Hepatocyte (in vitro differentiated cells): Measurements from ENCODE around the gene BPIFB2. TPM values are rescaled to one million over a fixed set of nuclear protein-coding genes. Genes with fewer than 3 reads are reported as not detected.

ENCODE experiments used
- DNase-seq: peaks from one replicate; pipeline ENCODE4 v3.0.0-alpha.2; 2016; ENCODE audit warnings: low spot score
- H2AFZ ChIP-seq: fragments of 200-600 bp; sonication (generic); 2 replicates; pipeline ENCODE4 v1.6.0; 2016; ENCODE audit warnings: antibody characterized with exemption, mild to moderate bottlenecking
- H3K27ac ChIP-seq: fragments of 200-600 bp; sonication (generic); 2 replicates; pipeline ENCODE4 v1.5.1; 2016; ENCODE audit warnings: mild to moderate bottlenecking
- H3K27me3 ChIP-seq: fragments of 200-600 bp; sonication (generic); 2 replicates; pipeline ENCODE4 v1.6.1; 2016
- H3K36me3 ChIP-seq: fragments of 200-600 bp; sonication (generic); replicated peaks from 2 replicates; pipeline ENCODE4 v1.5.1; 2016; ENCODE audit warnings: low read depth; ENCODE audit not compliant: insufficient read depth
- H3K4me1 ChIP-seq: fragments of 200-600 bp; sonication (generic); 2 replicates; pipeline ENCODE4 v1.5.1; 2016; ENCODE audit warnings: mild to moderate bottlenecking, moderate library complexity; ENCODE audit not compliant: insufficient read depth
- H3K4me2 ChIP-seq: fragments of 200-600 bp; sonication (generic); 2 replicates; pipeline ENCODE4 v1.6.0; 2016
- H3K4me3 ChIP-seq: fragments of 200-600 bp; sonication (generic); 2 replicates; pipeline ENCODE4 v1.5.1; 2016; ENCODE audit warnings: mild to moderate bottlenecking
- H3K79me2 ChIP-seq: fragments of 200-600 bp; sonication (generic); 2 replicates; pipeline ENCODE4 v1.6.0; 2017; ENCODE audit warnings: mild to moderate bottlenecking
- H3K9me2 ChIP-seq: fragments of 200-600 bp; sonication (generic); replicated peaks from 2 replicates; pipeline ENCODE4 v1.6.0; 2017; ENCODE audit warnings: mild to moderate bottlenecking; ENCODE audit not compliant: insufficient read depth
- H3K9me3 ChIP-seq: fragments of 200-600 bp; sonication (generic); 2 replicates; pipeline ENCODE4 v1.5.1; 2016; ENCODE audit warnings: low read depth, mild to moderate bottlenecking
- H4K20me1 ChIP-seq: fragments of 200-600 bp; sonication (generic); 2 replicates; pipeline ENCODE4 v1.6.0; 2016; ENCODE audit warnings: mild to moderate bottlenecking; ENCODE audit not compliant: insufficient read depth, poor library complexity, severe bottlenecking
- EZH2 ChIP-seq: fragments of 200-600 bp; sonication (generic); IDR thresholded peaks from 2 replicates; pipeline ENCODE4 v1.6.1; 2016; ENCODE audit warnings: antibody characterized with exemption, mild to moderate bottlenecking, borderline replicate concordance
- EZH2phosphoT487 ChIP-seq: fragments of 200-600 bp; sonication (generic); IDR thresholded peaks from one replicate; pipeline ENCODE4 v1.6.1; 2018; ENCODE audit warnings: antibody characterized with exemption, mild to moderate bottlenecking, low read depth, moderate library complexity; ENCODE audit not compliant: unreplicated experiment, severe bottlenecking
- WGBS: methylation state at CpG from one replicate; pipeline ENCODE4 v1.1.6; 2016; ENCODE audit warnings: low lambda C conversion rate; ENCODE audit errors: missing lambda C conversion rate; 5-methylcytosine and 5-hydroxymethylcytosine counted together
- polyA plus RNA-seq: library from polyadenylated mRNA; unstranded; fragments of >200 nt; fragmentation: Nextera tagmentation; extraction: Ambion mirVana; gene quantifications from 2 replicates; pipeline ENCODE4 v1.2.1, GENCODE V29; 2016
- total RNA-seq: library from RNA; depleted of rRNA; stranded (reverse); fragments of >200 nt; gene quantifications from 2 replicates; pipeline ENCODE4 v1.2.3, GENCODE V29; 2014
- TF ChIP-seq, protein P1 (sequence below): fragments of 200-600 bp; sonication (generic); IDR thresholded peaks from 2 replicates; pipeline ENCODE4 v1.5.1; 2016; ENCODE audit warnings: antibody characterized with exemption, mild to moderate bottlenecking; ENCODE audit not compliant: poor library complexity

The BPIFB2 gene
- total and polyA plus RNA-seq, 2 experiments from 2014 or later: 0.30 to 0.70 TPM

DNA sequence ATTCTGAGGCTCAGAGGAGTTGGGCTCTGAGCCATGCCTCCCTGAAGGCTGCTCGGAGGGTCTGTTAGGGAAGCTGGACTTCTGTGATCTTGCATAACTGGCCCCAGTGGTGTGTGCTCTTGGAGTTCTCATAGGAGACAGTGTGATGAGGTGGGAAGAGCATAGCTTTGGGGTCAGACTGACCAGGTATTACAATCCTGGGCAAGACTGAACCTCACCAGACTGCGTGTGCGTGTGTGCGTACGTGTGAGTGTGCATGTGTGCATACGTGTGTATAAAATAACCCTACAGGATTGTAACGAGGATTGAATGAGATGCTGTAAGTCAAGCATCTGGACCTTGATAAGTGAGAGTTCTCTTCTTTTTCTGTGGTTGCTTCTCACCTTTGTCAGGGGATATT is 10.0 kb downstream of the BPIFB2 start:
- H3K27ac ChIP-seq: no peak overlapping the region
- DNase-seq: no peak
- TF ChIP-seq EZH2phosphoT487: no peak
- TF ChIP-seq, protein P1, sequence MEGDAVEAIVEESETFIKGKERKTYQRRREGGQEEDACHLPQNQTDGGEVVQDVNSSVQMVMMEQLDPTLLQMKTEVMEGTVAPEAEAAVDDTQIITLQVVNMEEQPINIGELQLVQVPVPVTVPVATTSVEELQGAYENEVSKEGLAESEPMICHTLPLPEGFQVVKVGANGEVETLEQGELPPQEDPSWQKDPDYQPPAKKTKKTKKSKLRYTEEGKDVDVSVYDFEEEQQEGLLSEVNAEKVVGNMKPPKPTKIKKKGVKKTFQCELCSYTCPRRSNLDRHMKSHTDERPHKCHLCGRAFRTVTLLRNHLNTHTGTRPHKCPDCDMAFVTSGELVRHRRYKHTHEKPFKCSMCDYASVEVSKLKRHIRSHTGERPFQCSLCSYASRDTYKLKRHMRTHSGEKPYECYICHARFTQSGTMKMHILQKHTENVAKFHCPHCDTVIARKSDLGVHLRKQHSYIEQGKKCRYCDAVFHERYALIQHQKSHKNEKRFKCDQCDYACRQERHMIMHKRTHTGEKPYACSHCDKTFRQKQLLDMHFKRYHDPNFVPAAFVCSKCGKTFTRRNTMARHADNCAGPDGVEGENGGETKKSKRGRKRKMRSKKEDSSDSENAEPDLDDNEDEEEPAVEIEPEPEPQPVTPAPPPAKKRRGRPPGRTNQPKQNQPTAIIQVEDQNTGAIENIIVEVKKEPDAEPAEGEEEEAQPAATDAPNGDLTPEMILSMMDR: no peak
- TF ChIP-seq EZH2: no peak
- no peak overlapping the region for H3K4me2 ChIP-seq
- H3K27me3 ChIP-seq: peaks cover 44% of the 10 kb centered on the region
- WGBS: 87% methylated on average over 7 of the region's 7 CpGs
- no peaks in the 10 kb centered on the region for H3K9me2 ChIP-seq
- H3K9me3 ChIP-seq: no peaks in the 10 kb centered on the region
- H3K4me1 ChIP-seq: no peaks in the 10 kb centered on the region
- H3K36me3 ChIP-seq: no peaks in the 10 kb centered on the region
- no peak overlapping the region for H2AFZ ChIP-seq
- no peaks in the 10 kb centered on the region for H3K79me2 ChIP-seq
- H4K20me1 ChIP-seq: no peaks in the 10 kb centered on the region
- no peak overlapping the region for H3K4me3 ChIP-seq

DNA sequence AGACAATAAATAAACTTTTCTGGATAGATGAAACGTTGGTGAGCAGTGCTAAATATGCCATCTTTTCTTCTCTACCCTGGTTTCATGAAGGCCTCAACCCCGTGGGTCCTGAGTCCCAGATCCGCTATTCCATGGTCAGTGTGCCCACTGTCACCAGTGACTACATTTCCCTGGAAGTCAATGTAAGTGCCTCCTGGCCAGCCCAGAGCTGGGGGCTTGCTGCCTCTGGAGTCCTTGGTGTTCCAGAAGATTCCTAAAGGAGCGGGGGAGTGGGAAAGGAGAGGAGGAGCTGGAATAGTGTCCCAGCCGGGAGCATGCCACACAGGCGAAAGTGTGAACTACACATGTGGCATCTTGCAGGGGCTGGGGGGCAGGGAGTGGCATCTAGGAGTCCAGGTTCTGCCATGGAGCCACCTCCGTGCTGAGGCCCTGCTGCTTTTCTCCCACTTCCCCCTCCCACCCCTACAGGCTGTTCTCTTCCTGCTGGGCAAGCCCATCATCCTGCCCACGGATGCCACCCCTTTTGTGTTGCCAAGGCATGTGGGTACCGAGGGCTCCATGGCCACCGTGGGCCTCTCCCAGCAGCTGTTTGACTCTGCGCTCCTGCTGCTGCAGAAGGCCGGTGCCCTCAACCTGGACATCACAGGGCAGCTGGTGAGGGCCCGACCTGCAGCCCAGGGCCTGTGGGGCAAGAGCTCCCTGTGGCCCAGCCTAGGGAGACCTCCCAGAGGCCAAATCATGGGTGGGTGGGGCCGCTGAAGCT is 10.8 kb downstream of the BPIFB2 start:
- TF ChIP-seq, protein P1: no peak
- Histone ChIP-seq H2AFZ (no peak overlapping the region), H3K4me1 (no peaks in the 10 kb centered on the region), H3K27me3 (peaks cover 38% of the 10 kb centered on the region), H3K4me3 (no peak overlapping the region), H3K9me2 (no peaks in the 10 kb centered on the region), H3K79me2 (no peaks in the 10 kb centered on the region), H3K36me3 (no peaks in the 10 kb centered on the region), H3K4me2 (no peak overlapping the region), H3K27ac (no peak overlapping the region), H4K20me1 (no peaks in the 10 kb centered on the region), H3K9me3 (no peaks in the 10 kb centered on the region)
- 86% methylated on average over 14 of the region's 14 CpGs for WGBS
- DNase-seq: no peak

GRCh38 chr20:33019465-33020277 is 12.2 kb downstream of the BPIFB2 start:
- Histone ChIP-seq H4K20me1 (no peaks in the 10 kb centered on the region), H2AFZ (no peak overlapping the region), H3K4me2 (no peak overlapping the region), H3K4me3 (no peak overlapping the region), H3K27ac (no peak overlapping the region), H3K4me1 (no peaks in the 10 kb centered on the region), H3K36me3 (no peaks in the 10 kb centered on the region), H3K27me3 (peaks cover 27% of the 10 kb centered on the region), H3K9me3 (no peaks in the 10 kb centered on the region), H3K9me2 (no peaks in the 10 kb centered on the region), H3K79me2 (no peaks in the 10 kb centered on the region)
- DNase-seq: no peak
- TF ChIP-seq EZH2phosphoT487 (no peak), EZH2 (no peak)
- TF ChIP-seq, protein P1: no peak
- 93% methylated on average over 23 of the region's 23 CpGs for WGBS
